ENCODE results near the gene HYAL2.

The HYAL2 gene

GRCh38 chr3:50292159-50293078 lies 30.1 kb downstream of the HYAL2 start, which contains the start of gene IFRD2:
Gene IFRD2, minus strand, starts transcription at chr3:50292429. Its CDS starts 155 bp downstream, at chr3:50292274.
- Histone ChIP-seq H3K79me2 (ENCODE audit: insufficient read depth, low read length) (peaks cover 32% of the 10 kb centered on the region), H3K9ac (ENCODE audit: low read depth, low read length, poor library complexity, severe bottlenecking) (peak within 1 kb of the TSS; percentile 76), H3F3A (ENCODE audit: low read depth) (no peaks in the 10 kb centered on the region), H3K9me3 (ENCODE audit: insufficient read depth, low read depth, low read length) (no peaks in the 10 kb centered on the region), H2AFZ (ENCODE audit: low read length) (peak within 1 kb of the TSS; percentile 65), H3K36me3 (ENCODE audit: insufficient read depth, low read length) (peaks cover 12% of the 10 kb centered on the region; the same call in 1 of the 2 replicates), H4K20me1 (ENCODE audit: insufficient read depth, low read length, poor library complexity, severe bottlenecking) (peaks cover 3% of the 10 kb centered on the region), H3K27me3 (ENCODE audit: insufficient read depth, low read length, poor library complexity, severe bottlenecking) (no peaks in the 10 kb centered on the region), H3K9me2 (replicated peaks; ENCODE audit: low read depth, low read length) (no peaks in the 10 kb centered on the region), H3K4me1 (ENCODE audit: insufficient read depth, low read length, poor library complexity, severe bottlenecking) (peaks cover 20% of the 10 kb centered on the region), H3K4me2 (ENCODE audit: low read depth, low read length, poor library complexity, severe bottlenecking) (peak within 1 kb of the TSS; percentile 86), H3K4me3 (ENCODE audit: low read length, poor library complexity, severe bottlenecking) (peak within 1 kb of the TSS; percentile 91)
- TF ChIP-seq EZH2phosphoT487 (IDR thresholded peaks at IDR 0.05; ENCODE audit: borderline replicate concordance) (no peak), CTCF (conservative IDR thresholded peaks at IDR 0.05; ENCODE audit: low read length) (peak; percentile 17)

- no peak overlapping the region for H2AFZ ChIP-seq (ENCODE audit: low read length)
- H3K4me2 ChIP-seq (ENCODE audit: low read depth, low read length, poor library complexity, severe bottlenecking) = peak overlapping the region; percentile 86
- no peaks in the 10 kb centered on the region for H3K9me3 ChIP-seq (ENCODE audit: insufficient read depth, low read depth, low read length)
- TF ChIP-seq EZH2phosphoT487 (IDR thresholded peaks at IDR 0.05; ENCODE audit: borderline replicate concordance) = no peak
- no peak for TF ChIP-seq CTCF (conservative IDR thresholded peaks at IDR 0.05; ENCODE audit: low read length)
- H3K36me3 ChIP-seq (ENCODE audit: insufficient read depth, low read length) = peaks cover 12% of the 10 kb centered on the region; the same call in 1 of the 2 replicates
- H3K4me3 ChIP-seq (ENCODE audit: low read length, poor library complexity, severe bottlenecking) = peak overlapping the region; percentile 91
- H3F3A ChIP-seq (ENCODE audit: low read depth) = no peaks in the 10 kb centered on the region
- peak overlapping the region; percentile 44 for H3K9ac ChIP-seq (ENCODE audit: low read depth, low read length, poor library complexity, severe bottlenecking)
- peaks cover 26% of the 10 kb centered on the region for H3K79me2 ChIP-seq (ENCODE audit: insufficient read depth, low read length)
- H3K4me1 ChIP-seq (ENCODE audit: insufficient read depth, low read length, poor library complexity, severe bottlenecking) = peaks cover 18% of the 10 kb centered on the region
- H4K20me1 ChIP-seq (ENCODE audit: insufficient read depth, low read length, poor library complexity, severe bottlenecking) = peaks cover 3% of the 10 kb centered on the region
- H3K27me3 ChIP-seq (ENCODE audit: insufficient read depth, low read length, poor library complexity, severe bottlenecking) = no peaks in the 10 kb centered on the region
- H3K9me2 ChIP-seq (replicated peaks; ENCODE audit: low read depth, low read length) = no peaks in the 10 kb centered on the region
Measured at GRCh38 chr3:50290161-50290641, 32.3 kb downstream of the HYAL2 start.

DNA sequence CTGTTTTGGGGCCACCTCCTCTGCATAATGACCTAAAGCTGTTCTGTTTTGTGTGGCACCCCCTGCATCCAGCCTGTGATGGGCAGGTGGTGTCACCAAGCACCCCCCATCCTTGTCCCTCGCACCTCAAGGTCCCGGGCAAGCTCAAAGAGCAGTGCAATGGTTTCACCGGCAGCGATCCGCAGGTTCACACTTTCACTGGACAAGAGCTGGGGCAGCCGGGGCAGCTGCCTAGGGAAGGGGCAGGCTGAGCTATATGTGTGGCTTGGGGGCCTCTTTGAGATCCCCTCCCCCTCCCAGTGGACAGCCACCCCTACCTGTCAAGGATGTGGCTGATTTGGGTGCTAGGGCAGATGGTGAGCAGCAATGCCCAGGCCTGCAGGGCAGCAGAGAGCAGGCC lies 33.4 kb downstream of the HYAL2 start:
- no peaks in the 10 kb centered on the region for H3K9me3 ChIP-seq (ENCODE audit: insufficient read depth, low read depth, low read length)
- H3K9me2 ChIP-seq (replicated peaks; ENCODE audit: low read depth, low read length) = no peaks in the 10 kb centered on the region
- no peak overlapping the region for H3K4me3 ChIP-seq (ENCODE audit: low read length, poor library complexity, severe bottlenecking)
- TF ChIP-seq EZH2phosphoT487 (IDR thresholded peaks at IDR 0.05; ENCODE audit: borderline replicate concordance) (no peak), CTCF (conservative IDR thresholded peaks at IDR 0.05; ENCODE audit: low read length) (no peak)
- H3K36me3 ChIP-seq (ENCODE audit: insufficient read depth, low read length) = peaks cover 12% of the 10 kb centered on the region; the same call in 1 of the 2 replicates
- no peak overlapping the region for H3K4me2 ChIP-seq (ENCODE audit: low read depth, low read length, poor library complexity, severe bottlenecking)
- H3K27me3 ChIP-seq (ENCODE audit: insufficient read depth, low read length, poor library complexity, severe bottlenecking) = no peaks in the 10 kb centered on the region
- peaks cover 18% of the 10 kb centered on the region for H3K4me1 ChIP-seq (ENCODE audit: insufficient read depth, low read length, poor library complexity, severe bottlenecking)
- H3K9ac ChIP-seq (ENCODE audit: low read depth, low read length, poor library complexity, severe bottlenecking) = no peak overlapping the region
- no peaks in the 10 kb centered on the region for H3F3A ChIP-seq (ENCODE audit: low read depth)
- no peak overlapping the region for H2AFZ ChIP-seq (ENCODE audit: low read length)
- peaks cover 3% of the 10 kb centered on the region for H4K20me1 ChIP-seq (ENCODE audit: insufficient read depth, low read length, poor library complexity, severe bottlenecking)
- peaks cover 26% of the 10 kb centered on the region for H3K79me2 ChIP-seq (ENCODE audit: insufficient read depth, low read length)
